HG03064 (cell line): ENCODE data around the gene NUDT15.
"Not testable (repeated sequence)": the region's sequence is repeated elsewhere in the genome, so short reads cannot be mapped to it uniquely, and the experiment has no call there.

Experiments
- ATAC-seq: cut with Tn5 transposase; IDR thresholded peaks from one replicate; pipeline ENCODE4 v1.9.1; 2021; ENCODE audit warnings: low read depth; ENCODE audit not compliant: unreplicated experiment

The NUDT15 gene

GRCh38 chr13:48037346-48038173 is at the start of gene NUDT15:
TSS of gene NUDT15 (plus strand) at chr13:48037726. CDS start at chr13:48037747, 21 bp downstream.
- peak; percentile 94 for ATAC-seq

GRCh38 chr13:47990427-47990826 is 47.1 kb upstream of the NUDT15 start:
- ATAC-seq: no peak

GRCh38 chr13:47990920-47991466 is 46.5 kb upstream of the NUDT15 start:
- no peak for ATAC-seq

GRCh38 chr13:47991859-47992258 is 45.7 kb upstream of the NUDT15 start:
- ATAC-seq: no peak

GRCh38 chr13:47997384-47997783 is 40.1 kb upstream of the NUDT15 start:
- ATAC-seq: no peak

- no peak for ATAC-seq
These were observed 37.6 kb upstream of the NUDT15 start for GRCh38 chr13:47999973-48000372.

- ATAC-seq: peak; percentile 38
These were observed 36.9 kb upstream of the NUDT15 start for GRCh38 chr13:48000559-48001113.

GRCh38 chr13:48001114-48001881 is 36.2 kb upstream of the NUDT15 start, which contains the start of gene SUCLA2:
TSS of gene SUCLA2 (minus strand) at chr13:48001273. CDS start at chr13:48001269, 4 bp downstream.
- ATAC-seq: peak; percentile 97

GRCh38 chr13:48001999-48002398 is 35.5 kb upstream of the NUDT15 start:
- ATAC-seq: not testable (repeated sequence)

GRCh38 chr13:48004201-48004600 is 33.3 kb upstream of the NUDT15 start:
- no peak for ATAC-seq

- ATAC-seq: no peak
These were observed 31.1 kb upstream of the NUDT15 start for GRCh38 chr13:48006396-48006795.

GRCh38 chr13:48009284-48009683 is 28.2 kb upstream of the NUDT15 start:
- ATAC-seq: no peak

- ATAC-seq: no peak
These were observed 26.8 kb upstream of the NUDT15 start for GRCh38 chr13:48010698-48011097.

- ATAC-seq: no peak
These were observed 24.9 kb upstream of the NUDT15 start for GRCh38 chr13:48012668-48013067.

- no peak for ATAC-seq
These were observed 23.2 kb upstream of the NUDT15 start for GRCh38 chr13:48014359-48014758.

- no peak for ATAC-seq
These were observed 18.9 kb upstream of the NUDT15 start for GRCh38 chr13:48018637-48019036.

- ATAC-seq: no peak
These were observed 17.7 kb upstream of the NUDT15 start for GRCh38 chr13:48019796-48020195.

GRCh38 chr13:48028066-48028465 is 9.5 kb upstream of the NUDT15 start:
- ATAC-seq: no peak

- ATAC-seq: no peak
These were observed 7.7 kb upstream of the NUDT15 start for GRCh38 chr13:48029859-48030258.

- ATAC-seq: no peak
These were observed 1.2 kb downstream of the NUDT15 start for GRCh38 chr13:48038761-48039160.

- no peak for ATAC-seq
These were observed 2.5 kb downstream of the NUDT15 start for GRCh38 chr13:48040049-48040448.
